ENCODE data around the gene UBE2C.

Gene UBE2C

GRCh38 chr20:45863543-45864470 lies 51.4 kb downstream of the UBE2C start:
- Histone ChIP-seq H3K36me3 (ENCODE audit: control insufficient read depth, low read depth, low read length) (no peaks in the 10 kb centered on the region), H3K4me1 (ENCODE audit: control insufficient read depth, low read depth, low read length) (peaks cover 7% of the 10 kb centered on the region), H3K4me3 (ENCODE audit: low read length) (no peak overlapping the region), H3K27ac (ENCODE audit: low read length) (no peak overlapping the region), H3K9ac (ENCODE audit: low read length) (no peak overlapping the region), H3K9me3 (ENCODE audit: control insufficient read depth, low read depth, low read length) (no peaks in the 10 kb centered on the region), H3K27me3 (ENCODE audit: control insufficient read depth, insufficient read depth, low read length) (no peaks in the 10 kb centered on the region)

DNA sequence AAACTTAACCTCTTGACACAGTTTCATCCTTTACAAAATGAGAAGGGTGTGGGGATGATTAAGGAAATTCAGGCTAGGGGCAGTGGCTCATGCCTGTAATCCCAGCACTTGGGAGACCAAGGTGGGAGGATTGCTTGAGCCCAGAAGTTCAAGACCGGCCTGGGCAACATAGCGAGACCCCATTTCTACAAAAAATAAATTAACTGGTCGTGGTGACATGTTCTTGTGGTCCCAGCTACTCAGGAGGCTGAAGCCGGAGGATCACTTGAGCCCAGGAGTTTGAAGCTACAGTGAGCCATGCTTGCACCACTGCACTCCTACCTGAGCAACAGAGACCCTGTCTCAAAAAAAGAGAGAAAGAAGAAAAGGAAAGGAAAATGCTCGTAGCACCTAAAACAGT lies 54.0 kb downstream of the UBE2C start:
- H3K4me1 ChIP-seq (ENCODE audit: control insufficient read depth, low read depth, low read length): no peaks in the 10 kb centered on the region
- no peak overlapping the region for H3K27ac ChIP-seq (ENCODE audit: low read length)
- no peaks in the 10 kb centered on the region for H3K9me3 ChIP-seq (ENCODE audit: control insufficient read depth, low read depth, low read length)
- no peak overlapping the region for H3K4me3 ChIP-seq (ENCODE audit: low read length)
- H3K27me3 ChIP-seq (ENCODE audit: control insufficient read depth, insufficient read depth, low read length): no peaks in the 10 kb centered on the region
- no peak overlapping the region for H3K9ac ChIP-seq (ENCODE audit: low read length)
- no peaks in the 10 kb centered on the region for H3K36me3 ChIP-seq (ENCODE audit: control insufficient read depth, low read depth, low read length)

Data from iPS-18a (cell line).